GM12878 (cell line): Measurements from ENCODE around the gene NKAP. TPM values are rescaled to one million over a fixed set of nuclear protein-coding genes. Genes with fewer than 3 reads are reported as not detected.

Source experiments
- BACH1 ChIP-seq: fragments of 450-650 bp; IDR thresholded peaks from 2 replicates; pipeline ENCODE4 v1.6.1; 2017; ENCODE audit warnings: mild to moderate bottlenecking, borderline replicate concordance
- BCL11A ChIP-seq: IDR thresholded peaks from 2 replicates; pipeline ENCODE4 v1.6.1; 2011; ENCODE audit warnings: low read depth, low read length
- CEBPB ChIP-seq, 2 experiments: fragments of 150-350 bp in 1 of 2; IDR thresholded peaks; 2 replicates each; pipeline ENCODE4 v1.6.1; 2012 to 2014; ENCODE audit warnings: low read depth in 2 of 2, low read length in 2 of 2, borderline replicate concordance in 1 of 2, inconsistent platforms in 1 of 2
- HDGF ChIP-seq: fragments of 450-650 bp; IDR thresholded peaks from 2 replicates; pipeline ENCODE4 v1.6.1; 2016; ENCODE audit warnings: antibody characterized with exemption
- MTA2 ChIP-seq: fragments of 450-650 bp; IDR thresholded peaks from 2 replicates; pipeline ENCODE4 v1.6.1; 2016; ENCODE audit warnings: low read depth, mild to moderate bottlenecking, moderate library complexity
- NFIC ChIP-seq: IDR thresholded peaks from 2 replicates; pipeline ENCODE4 v1.6.1; 2012; ENCODE audit warnings: low read depth, mild to moderate bottlenecking, inconsistent platforms, low read length, moderate library complexity
- NR2F1 ChIP-seq: fragments of 450-650 bp; conservative IDR thresholded peaks from 2 replicates; pipeline ENCODE4 v1.6.1; 2017; ENCODE audit warnings: mild to moderate bottlenecking
- PKNOX1 ChIP-seq: fragments of 450-650 bp; IDR thresholded peaks from 2 replicates; pipeline ENCODE4 v1.6.1; 2016; ENCODE audit warnings: mild to moderate bottlenecking
- RAD21 ChIP-seq: IDR thresholded peaks from 2 replicates; pipeline ENCODE4 v1.6.1; 2011; ENCODE audit warnings: mild to moderate bottlenecking, low read depth, low read length, moderate library complexity; ENCODE audit not compliant: insufficient read depth
- RCOR1 ChIP-seq: conservative IDR thresholded peaks from 2 replicates; pipeline ENCODE4 v1.6.1; 2012; ENCODE audit warnings: low read depth, low read length, improper control_type of control experiment
- RELA ChIP-seq: fragments of 450-650 bp; IDR thresholded peaks from 2 replicates; pipeline ENCODE4 v1.8.0; 2014; ENCODE audit warnings: borderline replicate concordance; ENCODE audit not compliant: partially characterized antibody
- SIN3A ChIP-seq: IDR thresholded peaks from 2 replicates; pipeline ENCODE4 v1.6.1; 2012; ENCODE audit warnings: low read depth, low read length, improper control_type of control experiment
- SMC3 ChIP-seq: IDR thresholded peaks from 2 replicates; pipeline ENCODE4 v1.6.1; 2011; ENCODE audit warnings: low read length, improper control_type of control experiment, borderline replicate concordance
- ZNF274 ChIP-seq: IDR thresholded peaks from one replicate; pipeline ENCODE4 v1.8.0; 2011; ENCODE audit not compliant: insufficient read length, insufficient read depth
- polyA plus RNA-seq, 11 experiments: library from polyadenylated mRNA; depleted of rRNA in 4 of 11; unstranded in 6 of 11; stranded (reverse) in 5 of 11; fragments of >200 nt; fragmentation: Nextera tagmentation in 4 of 11; fragmentation: Illumina TruSeq in 1 of 11; extraction: Ambion mirVana in 4 of 11; extraction: Trizol in 1 of 11; gene quantifications; 1 replicate in 1 of 11; 2 replicates in 10 of 11; pipeline versions ENCODE4 v1.2.1 to v1.2.3, GENCODE V29; 2011 to 2016; ENCODE audit warnings: inconsistent platforms in 2 of 11, missing spikeins in 2 of 11, low read depth in 1 of 11
- total RNA-seq, 4 experiments: library from RNA; depleted of rRNA in 3 of 4; stranded (reverse); fragments of >200 nt in 3 of 4; fragmentation: Illumina TruSeq in 1 of 4; extraction: Trizol in 1 of 4; gene quantifications; 2 replicates each; pipeline versions ENCODE4 v1.2.1 to v1.2.3, GENCODE V29; 2013 to 2021
- TF ChIP-seq, protein P1 (sequence below): fragments of 450-650 bp; formaldehyde crosslinking; IDR thresholded peaks from 2 replicates; pipeline ENCODE4 v1.4.0; 2020; ENCODE audit warnings: mild to moderate bottlenecking, moderate library complexity
- TF ChIP-seq, protein P2 (sequence below): fragments of 450-650 bp; formaldehyde crosslinking; IDR thresholded peaks from 2 replicates; pipeline ENCODE4 v1.5.0; 2022; ENCODE audit warnings: mild to moderate bottlenecking, missing genetic modification characterization
- TF ChIP-seq, protein P3 (sequence below): IDR thresholded peaks from 2 replicates; pipeline ENCODE4 v1.6.1; 2012; ENCODE audit warnings: low read depth, low read length, improper control_type of control experiment

The NKAP gene
- total and polyA plus RNA-seq, 10 of the 15 experiments (the other 5 are each of a cell fraction or from before 2014, with no cell fraction given): 2.4 to 6.9 (median 5.3) TPM

GRCh38 chrX:119981286-119982070 is 37.9 kb upstream of the NKAP start (continued):
- TF ChIP-seq PKNOX1 (peak; percentile 8; the same call in 1 of the 2 replicates), HDGF (no peak), RCOR1 (no peak), MTA2 (no peak), RELA (no peak), SMC3 (peak; percentile 64), BCL11A (no peak), ZNF274 (no peak), BACH1 (no peak), NFIC (no peak), NR2F1 (no peak), CEBPB (IDR thresholded peaks at IDR 0.05; ENCODE audit: borderline replicate concordance in 1 of 2, low read depth in 2 of 2, low read length in 2 of 2) (no peak), RAD21 (peak; percentile 61), SIN3A (no peak)
- TF ChIP-seq, protein P1, sequence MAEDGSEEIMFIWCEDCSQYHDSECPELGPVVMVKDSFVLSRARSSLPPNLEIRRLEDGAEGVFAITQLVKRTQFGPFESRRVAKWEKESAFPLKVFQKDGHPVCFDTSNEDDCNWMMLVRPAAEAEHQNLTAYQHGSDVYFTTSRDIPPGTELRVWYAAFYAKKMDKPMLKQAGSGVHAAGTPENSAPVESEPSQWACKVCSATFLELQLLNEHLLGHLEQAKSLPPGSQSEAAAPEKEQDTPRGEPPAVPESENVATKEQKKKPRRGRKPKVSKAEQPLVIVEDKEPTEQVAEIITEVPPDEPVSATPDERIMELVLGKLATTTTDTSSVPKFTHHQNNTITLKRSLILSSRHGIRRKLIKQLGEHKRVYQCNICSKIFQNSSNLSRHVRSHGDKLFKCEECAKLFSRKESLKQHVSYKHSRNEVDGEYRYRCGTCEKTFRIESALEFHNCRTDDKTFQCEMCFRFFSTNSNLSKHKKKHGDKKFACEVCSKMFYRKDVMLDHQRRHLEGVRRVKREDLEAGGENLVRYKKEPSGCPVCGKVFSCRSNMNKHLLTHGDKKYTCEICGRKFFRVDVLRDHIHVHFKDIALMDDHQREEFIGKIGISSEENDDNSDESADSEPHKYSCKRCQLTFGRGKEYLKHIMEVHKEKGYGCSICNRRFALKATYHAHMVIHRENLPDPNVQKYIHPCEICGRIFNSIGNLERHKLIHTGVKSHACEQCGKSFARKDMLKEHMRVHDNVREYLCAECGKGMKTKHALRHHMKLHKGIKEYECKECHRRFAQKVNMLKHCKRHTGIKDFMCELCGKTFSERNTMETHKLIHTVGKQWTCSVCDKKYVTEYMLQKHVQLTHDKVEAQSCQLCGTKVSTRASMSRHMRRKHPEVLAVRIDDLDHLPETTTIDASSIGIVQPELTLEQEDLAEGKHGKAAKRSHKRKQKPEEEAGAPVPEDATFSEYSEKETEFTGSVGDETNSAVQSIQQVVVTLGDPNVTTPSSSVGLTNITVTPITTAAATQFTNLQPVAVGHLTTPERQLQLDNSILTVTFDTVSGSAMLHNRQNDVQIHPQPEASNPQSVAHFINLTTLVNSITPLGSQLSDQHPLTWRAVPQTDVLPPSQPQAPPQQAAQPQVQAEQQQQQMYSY (CRISPR knock-in tag): no peak
- TF ChIP-seq, protein P2, sequence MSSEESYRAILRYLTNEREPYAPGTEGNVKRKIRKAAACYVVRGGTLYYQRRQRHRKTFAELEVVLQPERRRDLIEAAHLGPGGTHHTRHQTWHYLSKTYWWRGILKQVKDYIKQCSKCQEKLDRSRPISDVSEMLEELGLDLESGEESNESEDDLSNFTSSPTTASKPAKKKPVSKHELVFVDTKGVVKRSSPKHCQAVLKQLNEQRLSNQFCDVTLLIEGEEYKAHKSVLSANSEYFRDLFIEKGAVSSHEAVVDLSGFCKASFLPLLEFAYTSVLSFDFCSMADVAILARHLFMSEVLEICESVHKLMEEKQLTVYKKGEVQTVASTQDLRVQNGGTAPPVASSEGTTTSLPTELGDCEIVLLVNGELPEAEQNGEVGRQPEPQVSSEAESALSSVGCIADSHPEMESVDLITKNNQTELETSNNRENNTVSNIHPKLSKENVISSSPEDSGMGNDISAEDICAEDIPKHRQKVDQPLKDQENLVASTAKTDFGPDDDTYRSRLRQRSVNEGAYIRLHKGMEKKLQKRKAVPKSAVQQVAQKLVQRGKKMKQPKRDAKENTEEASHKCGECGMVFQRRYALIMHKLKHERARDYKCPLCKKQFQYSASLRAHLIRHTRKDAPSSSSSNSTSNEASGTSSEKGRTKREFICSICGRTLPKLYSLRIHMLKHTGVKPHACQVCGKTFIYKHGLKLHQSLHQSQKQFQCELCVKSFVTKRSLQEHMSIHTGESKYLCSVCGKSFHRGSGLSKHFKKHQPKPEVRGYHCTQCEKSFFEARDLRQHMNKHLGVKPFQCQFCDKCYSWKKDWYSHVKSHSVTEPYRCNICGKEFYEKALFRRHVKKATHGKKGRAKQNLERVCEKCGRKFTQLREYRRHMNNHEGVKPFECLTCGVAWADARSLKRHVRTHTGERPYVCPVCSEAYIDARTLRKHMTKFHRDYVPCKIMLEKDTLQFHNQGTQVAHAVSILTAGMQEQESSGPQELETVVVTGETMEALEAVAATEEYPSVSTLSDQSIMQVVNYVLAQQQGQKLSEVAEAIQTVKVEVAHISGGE: no peak
- TF ChIP-seq, protein P3, sequence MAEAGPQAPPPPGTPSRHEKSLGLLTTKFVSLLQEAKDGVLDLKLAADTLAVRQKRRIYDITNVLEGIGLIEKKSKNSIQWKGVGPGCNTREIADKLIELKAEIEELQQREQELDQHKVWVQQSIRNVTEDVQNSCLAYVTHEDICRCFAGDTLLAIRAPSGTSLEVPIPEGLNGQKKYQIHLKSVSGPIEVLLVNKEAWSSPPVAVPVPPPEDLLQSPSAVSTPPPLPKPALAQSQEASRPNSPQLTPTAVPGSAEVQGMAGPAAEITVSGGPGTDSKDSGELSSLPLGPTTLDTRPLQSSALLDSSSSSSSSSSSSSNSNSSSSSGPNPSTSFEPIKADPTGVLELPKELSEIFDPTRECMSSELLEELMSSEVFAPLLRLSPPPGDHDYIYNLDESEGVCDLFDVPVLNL: no peak
